OCI-LY7 (cell line): ENCODE data around the gene CD58. TPM values are rescaled to one million over a fixed set of nuclear protein-coding genes. Genes with fewer than 3 reads are reported as not detected.
A peak's percentile ranks its signal among the peaks of the same experiment; 100 is the strongest.

Source experiments
- BruUV-seq: library from RNA; stranded (reverse); fragments of 400-500 nt; replicated peaks from 2 replicates; lab custom pipeline; 2021; lab: Mats Ljungman, UMichigan
- CTCF ChIA-PET: fragments of 300-600 bp; sonication (Branson Sonifier 250); formaldehyde crosslinking; loops from one replicate; lab custom pipeline; 2022; ENCODE audit warnings: antibody characterized with exemption; ENCODE audit not compliant: unreplicated experiment; lab: Charles Lee
- POLR2A ChIA-PET: fragments of 300-600 bp; sonication (Branson Sonifier 250); formaldehyde crosslinking; loops from one replicate; lab custom pipeline; 2022; ENCODE audit warnings: antibody characterized with exemption; lab: Charles Lee
- DNase-seq: peaks from one replicate; pipeline ENCODE4 v3.0.0-alpha.2; 2015; ENCODE audit warnings: low spot score
- H2AFZ ChIP-seq: fragments of 200-600 bp; sonication (generic), shearing (Covaris generic); 2 replicates; pipeline ENCODE4 v1.6.1; 2014; ENCODE audit warnings: mild to moderate bottlenecking, antibody characterized with exemption, low read length, moderate library complexity
- H3K27ac ChIP-seq: fragments of 200-600 bp; sonication (generic); 2 replicates; pipeline ENCODE4 v1.5.1; 2014; ENCODE audit warnings: mixed run types, low read depth, mild to moderate bottlenecking, moderate library complexity, low read length, inconsistent platforms; ENCODE audit not compliant: poor library complexity, severe bottlenecking
- H3K36me3 ChIP-seq: fragments of 200-600 bp; sonication (generic); 2 replicates; pipeline ENCODE4 v1.6.1; 2014; ENCODE audit warnings: mild to moderate bottlenecking, antibody characterized with exemption, low read length, moderate library complexity, mixed read lengths; ENCODE audit not compliant: insufficient read depth
- H3K4me1 ChIP-seq: fragments of 200-600 bp; sonication (generic); 2 replicates; pipeline ENCODE4 v1.5.1; 2014; ENCODE audit warnings: mild to moderate bottlenecking, low read length; ENCODE audit not compliant: insufficient read depth, poor library complexity, severe bottlenecking
- H3K4me2 ChIP-seq: fragments of 200-600 bp; sonication (generic); 2 replicates; pipeline ENCODE4 v1.6.1; 2014; ENCODE audit warnings: mild to moderate bottlenecking, low read length
- H3K4me3 ChIP-seq: fragments of 200-600 bp; sonication (generic); 2 replicates; pipeline ENCODE4 v1.5.1; 2014; ENCODE audit warnings: mild to moderate bottlenecking, low read depth, low read length; ENCODE audit not compliant: poor library complexity, severe bottlenecking
- H3K79me2 ChIP-seq: fragments of 200-600 bp; sonication (generic); 2 replicates; pipeline ENCODE4 v1.6.1; 2016; ENCODE audit warnings: low read depth, mild to moderate bottlenecking, low read length, moderate library complexity, mixed read lengths; ENCODE audit not compliant: insufficient read depth
- H3K9me2 ChIP-seq: fragments of 200-600 bp; sonication (generic); 2 replicates; pipeline ENCODE4 v1.6.1; 2016; ENCODE audit warnings: mild to moderate bottlenecking, low read length, mixed read lengths; ENCODE audit not compliant: insufficient read depth
- H3K9me3 ChIP-seq: fragments of 200-600 bp; sonication (generic); 2 replicates; pipeline ENCODE4 v1.6.1; 2014; ENCODE audit warnings: mild to moderate bottlenecking, mixed run types, low read length, mixed read lengths
- H4K20me1 ChIP-seq: fragments of 200-600 bp; sonication (generic); 2 replicates; pipeline ENCODE4 v1.6.1; 2014; ENCODE audit warnings: mild to moderate bottlenecking, antibody characterized with exemption, low read length, moderate library complexity, mixed read lengths; ENCODE audit not compliant: insufficient read depth
- CTCF ChIP-seq: fragments of 200-600 bp; sonication (generic); conservative IDR thresholded peaks from 2 replicates; pipeline ENCODE4 v1.5.1; 2014; ENCODE audit warnings: mild to moderate bottlenecking, antibody characterized with exemption, low read length, moderate library complexity, mixed read lengths
- EZH2phosphoT487 ChIP-seq: fragments of 200-600 bp; sonication (generic); IDR thresholded peaks from 2 replicates; pipeline ENCODE4 v1.6.1; 2018; ENCODE audit warnings: low read depth, borderline replicate concordance, mild to moderate bottlenecking, mixed run types, antibody characterized with exemption, low read length, moderate library complexity, mixed read lengths
- intact Hi-C: fragments of 100-400 bp; cut with micrococcal nuclease; formaldehyde crosslinking; loops from one replicate; pipeline ENCODE4 v1.10.0; 2022; ENCODE audit not compliant: unreplicated experiment
- total RNA-seq, 2 experiments: library from RNA; depleted of rRNA in 1 of 2; stranded (reverse); fragments of >200 nt in 1 of 2; shearing (Covaris generic) in 1 of 2; gene quantifications; 2 replicates each; pipeline ENCODE4 v1.2.3, GENCODE V29; 2014 to 2022

The CD58 gene
- total RNA-seq, 2 experiments from 2014 or later, result 3.3 TPM; not detected in 1

- Histone ChIP-seq H3K4me3 (no peak overlapping the region), H3K9me3 (no peaks in the 10 kb centered on the region), H2AFZ (no peak overlapping the region), H3K4me2 (no peak overlapping the region), H3K4me1 (no peaks in the 10 kb centered on the region), H3K36me3 (no peaks in the 10 kb centered on the region), H3K79me2 (no peaks in the 10 kb centered on the region), H4K20me1 (no peaks in the 10 kb centered on the region), H3K9me2 (no peaks in the 10 kb centered on the region; the same call in 1 of the 2 replicates), H3K27ac (no peak overlapping the region)
- no peak for DNase-seq
- ChIA-PET POLR2A (interaction anchor here (0.6 to 0.7 kb wide), 2 partner anchors 45 to 345 kb away, joined by 3 to 4 read pairs; no protein-coding TSS in a partner anchor), CTCF (no interaction called here)
- intact Hi-C loops, result no loop called here
- no peak for TF ChIP-seq EZH2phosphoT487
- no peak for TF ChIP-seq CTCF
- no TSS peak for BruUV-seq
Observed at GRCh38 chr1:116506132-116507004, 64.5 kb downstream of the CD58 start.

- Histone ChIP-seq H3K4me3 (no peak overlapping the region), H3K79me2 (no peaks in the 10 kb centered on the region), H3K9me2 (no peaks in the 10 kb centered on the region; the same call in 1 of the 2 replicates), H3K9me3 (no peaks in the 10 kb centered on the region), H3K4me1 (no peaks in the 10 kb centered on the region), H3K27ac (no peak overlapping the region), H3K36me3 (no peaks in the 10 kb centered on the region), H4K20me1 (no peaks in the 10 kb centered on the region), H3K4me2 (no peak overlapping the region), H2AFZ (no peak overlapping the region)
- BruUV-seq, result no TSS peak
- peak; percentile 9 for DNase-seq
- TF ChIP-seq EZH2phosphoT487, result no peak
- no peak for TF ChIP-seq CTCF
- POLR2A ChIA-PET, result interaction anchor here (0.6 to 0.7 kb wide), 4 partner anchors 389 to 798 kb away, joined by 3 to 5 read pairs (median 4); no protein-coding TSS in a partner anchor
- CTCF ChIA-PET, result no interaction called here
- intact Hi-C loops, result no loop called here
Observed at GRCh38 chr1:116504308-116505156, 66.3 kb downstream of the CD58 start.
